Activated effector memory CD4-positive, alpha-beta T cell treated with anti-CD3 and anti-CD28 coated beads, Interleukin-2, amount 50 U/mL, for 16 hours (primary cell): ENCODE results near the gene FLT4.

Source experiments
- DNase-seq: peaks from one replicate; pipeline ENCODE4 v3.0.0-alpha.2; 2020

Gene FLT4

GRCh38 chr5:180586870-180587269, 62.5 kb downstream of the FLT4 start:
- DNase-seq = no peak

- DNase-seq = no peak
Measured at GRCh38 chr5:180586204-180586603, 63.2 kb downstream of the FLT4 start.

GRCh38 chr5:180583738-180584137, 65.7 kb downstream of the FLT4 start:
- no peak for DNase-seq

- no peak for DNase-seq
Measured at GRCh38 chr5:180580681-180581080, 68.7 kb downstream of the FLT4 start.

- DNase-seq = no peak
Measured at GRCh38 chr5:180575571-180575970, 73.8 kb downstream of the FLT4 start.

GRCh38 chr5:180568914-180569313, 80.5 kb downstream of the FLT4 start:
- no peak for DNase-seq

- no peak for DNase-seq
Measured at GRCh38 chr5:180563994-180564393, 85.4 kb downstream of the FLT4 start.

GRCh38 chr5:180558232-180558631, 91.2 kb downstream of the FLT4 start:
- DNase-seq = no peak

- no peak for DNase-seq
Measured at GRCh38 chr5:180557217-180557809, 92.1 kb downstream of the FLT4 start.

- DNase-seq = no peak
Measured at GRCh38 chr5:180555168-180555921, 94.1 kb downstream of the FLT4 start.

- no peak for DNase-seq
Measured at GRCh38 chr5:180553530-180553929, 95.9 kb downstream of the FLT4 start.
